ENCODE data around the gene JPT2.

- no peak for TF ChIP-seq CTCF (IDR thresholded peaks at IDR 0.05)
- no peak for TF ChIP-seq POLR2A (IDR thresholded peaks at IDR 0.05)
- no peak for TF ChIP-seq POLR2AphosphoS5 (IDR thresholded peaks at IDR 0.05)
Measured at GRCh38 chr16:1743376-1744337, 65.6 kb downstream of the JPT2 start.
